ENCODE data around the gene REEP6. TPM values are rescaled to one million over a fixed set of nuclear protein-coding genes. Genes with fewer than 3 reads are reported as not detected.

Gene REEP6
- total and polyA plus RNA-seq, 2 of the 8 experiments (the other 6 are each of a cell fraction or from before 2014, with no cell fraction given), result 12.6 to 20.7 TPM

GRCh38 chr19:1503089-1503924, 12.3 kb downstream of the REEP6 start:
- no peak overlapping the region for H3K23ac ChIP-seq (ENCODE audit: insufficient read length)
- DNase-seq (ENCODE audit: low read depth in 1 of 2, low spot score in 2 of 2), result peak in 1 of 2 experiments; percentile 93
- peaks cover 0 to 10% (median 6%) of the 10 kb centered on the region in 4 experiments; a peak in 5 of 7 replicates for H3K4me1 ChIP-seq (replicated peaks in 1 of 4; ENCODE audit: control insufficient read depth in 3 of 4, insufficient read depth in 4 of 4, low read length in 3 of 4)
- TF ChIP-seq MAX (IDR thresholded peaks at IDR 0.05) (peak; percentile 97), HDAC2 (IDR thresholded peaks at IDR 0.05; ENCODE audit: borderline replicate concordance in 1 of 2, low read depth in 2 of 2, low read length in 2 of 2) (peak in 1 of 2 experiments; percentile 97; a peak in 2 of 4 replicates), SIN3A (conservative IDR thresholded peaks at IDR 0.05 in 1 of 2, IDR thresholded peaks at IDR 0.05 in 1 of 2; ENCODE audit: low read depth in 1 of 2, low read length in 2 of 2) (0 out of 4 replicates have a peak, but pooled peaks of 1 of the 2 experiments have one; percentile 27), KDM1A (IDR thresholded peaks at IDR 0.05; ENCODE audit: borderline replicate concordance, low read length) (0 out of 2 replicates have a peak, but pooled peaks have one; percentile 14), SP2 (IDR thresholded peaks at IDR 0.05; ENCODE audit: low read length) (no peak), BACH1 (IDR thresholded peaks at IDR 0.05; ENCODE audit: low read length) (peak; percentile 89), ASH2L (IDR thresholded peaks at IDR 0.05; ENCODE audit: low read length) (peak; percentile 30), EGR1 (IDR thresholded peaks at IDR 0.05; ENCODE audit: borderline replicate concordance, low read depth, low read length) (no peak), RAD21 (IDR thresholded peaks at IDR 0.05 in 1 of 2, conservative IDR thresholded peaks at IDR 0.05 in 1 of 2; ENCODE audit: low read depth in 2 of 2, low read length in 2 of 2) (peak; percentile 28 to 48)

More at GRCh38 chr19:1503089-1503924, 12.3 kb downstream of the REEP6 start:
- H3K9me3 ChIP-seq (ENCODE audit: insufficient read depth in 2 of 2, low read depth in 1 of 2, low read length in 1 of 2), result peaks cover 5 to 11% of the 10 kb centered on the region in 2 experiments; a peak in 2 of 4 replicates
- no peak overlapping the region for H3K9ac ChIP-seq (replicated peaks in 1 of 4; ENCODE audit: extremely low read depth in 1 of 4, low read depth in 3 of 4, low read length in 3 of 4)
- H2BK5ac ChIP-seq (ENCODE audit: low read depth, low read length), result peak overlapping the region; percentile 26; the same call in 1 of the 2 replicates
- peaks cover 0 to 19% (median 16%) of the 10 kb centered on the region in 4 experiments; a peak in 5 of 7 replicates for H3K27me3 ChIP-seq (replicated peaks in 1 of 4; ENCODE audit: control insufficient read depth in 3 of 4, extremely low read depth in 1 of 4, insufficient read depth in 3 of 4, low read length in 3 of 4)
- H2BK15ac ChIP-seq (ENCODE audit: low read length), result peak overlapping the region; percentile 88
- H2BK12ac ChIP-seq (ENCODE audit: low read depth, low read length), result no peak overlapping the region
- FAIRE-seq, result no peak
- no peak overlapping the region for H2AK5ac ChIP-seq (ENCODE audit: low read depth, low read length)
- H4K5ac ChIP-seq (ENCODE audit: insufficient read length, low read depth, low read length), result no peak overlapping the region
- WGBS, 2 experiments (ENCODE audit: extremely low coverage in 1 of 2, insufficient coverage in 1 of 2, insufficient read length in 1 of 2, insufficient replicate concordance in 2 of 2, low coverage in 1 of 2, low lambda C conversion rate in 2 of 2, missing lambda C conversion rate in 1 of 2), result 27% methylated on average over 46 of the region's 49 CpGs; no CpG with 5 or more reads in 1 of the 2 experiments
- no peak overlapping the region; the same call in 1 of the 2 replicates for H2BK20ac ChIP-seq (ENCODE audit: low read length)
- POLR2A ChIA-PET (ENCODE audit: partially characterized antibody), result interaction anchor here (0.6 to 2.6 kb wide), 4 partner anchors 12 to 104 kb away, joined by 3 to 7 read pairs (median 3); partner anchors contain the start of gene REEP6
- H3K4me3 ChIP-seq (ENCODE audit: extremely low read depth in 1 of 4, insufficient read depth in 2 of 4, low read depth in 3 of 4, low read length in 4 of 4), result peak overlapping the region; percentile 4 to 52 (median 20); a peak in 5 of 8 replicates
- no peak overlapping the region for H2BK120ac ChIP-seq (replicated peaks; ENCODE audit: low read depth, low read length)
- no peaks in the 10 kb centered on the region for H3K79me2 ChIP-seq (ENCODE audit: control insufficient read depth in 1 of 2, insufficient read depth in 2 of 2, low read length in 2 of 2)
- H3K14ac ChIP-seq (ENCODE audit: insufficient read length), result no peak overlapping the region
- peak overlapping the region; percentile 21 for H3K56ac ChIP-seq (replicated peaks; ENCODE audit: insufficient read length, low read depth, low read length)
- H3K18ac ChIP-seq (ENCODE audit: extremely low read depth, low read length), result peak overlapping the region; percentile 60; the same call in 1 of the 2 replicates
- H4K8ac ChIP-seq (ENCODE audit: extremely low read depth, insufficient read depth, low read length), result peak overlapping the region; percentile 84
- H4K20me1 ChIP-seq (replicated peaks in 1 of 2; ENCODE audit: control insufficient read depth in 1 of 2, insufficient read depth in 2 of 2, low read length in 2 of 2), result no peaks in the 10 kb centered on the region
- H3K4ac ChIP-seq (replicated peaks; ENCODE audit: insufficient read length, low read depth, low read length), result no peak overlapping the region
- no peak overlapping the region for H4K91ac ChIP-seq (replicated peaks; ENCODE audit: insufficient read length, low read length)
- H3K23me2 ChIP-seq (ENCODE audit: low read depth, low read length), result peaks cover 7% of the 10 kb centered on the region; the same call in 1 of the 2 replicates
- no peak overlapping the region for H3K27ac ChIP-seq (ENCODE audit: low read depth, low read length)
- CTCF ChIA-PET (ENCODE audit: partially characterized antibody), result interaction anchor here (0.5 to 3.9 kb wide), 12 partner anchors 9 to 323 kb away, joined by 3 to 14 read pairs (median 3); partner anchors contain the start of gene REEP6
- no peaks in the 10 kb centered on the region for H3K36me3 ChIP-seq (ENCODE audit: control insufficient read depth in 2 of 4, insufficient read depth in 4 of 4, low read length in 3 of 4)
- peak overlapping the region; percentile 63; the same call in 1 of the 2 replicates for H2AFZ ChIP-seq (ENCODE audit: low read length)
- no peaks in the 10 kb centered on the region for H3K79me1 ChIP-seq (ENCODE audit: low read depth, low read length)
- H3K4me2 ChIP-seq (ENCODE audit: insufficient read depth in 1 of 2, low read depth in 2 of 2, low read length in 2 of 2), result peak overlapping the region; percentile 54 to 62

Measured in H1 (cell line).